22Rv1 (cell line): ENCODE data around the gene RARA.

Experiments used
- H3K27ac ChIP-seq: fragments of 450-650 bp; 2 replicates; pipeline ENCODE4 v1.5.1; 2017
- ZFX ChIP-seq: fragments of 450-650 bp; IDR thresholded peaks from 2 replicates; pipeline ENCODE4 v1.6.1; 2017; ENCODE audit warnings: antibody characterized with exemption, borderline replicate concordance
- TF ChIP-seq, protein P1 (sequence below): fragments of 450-650 bp; IDR thresholded peaks from 2 replicates; pipeline ENCODE4 v1.5.1; 2017; ENCODE audit warnings: mild to moderate bottlenecking

RARA gene

DNA sequence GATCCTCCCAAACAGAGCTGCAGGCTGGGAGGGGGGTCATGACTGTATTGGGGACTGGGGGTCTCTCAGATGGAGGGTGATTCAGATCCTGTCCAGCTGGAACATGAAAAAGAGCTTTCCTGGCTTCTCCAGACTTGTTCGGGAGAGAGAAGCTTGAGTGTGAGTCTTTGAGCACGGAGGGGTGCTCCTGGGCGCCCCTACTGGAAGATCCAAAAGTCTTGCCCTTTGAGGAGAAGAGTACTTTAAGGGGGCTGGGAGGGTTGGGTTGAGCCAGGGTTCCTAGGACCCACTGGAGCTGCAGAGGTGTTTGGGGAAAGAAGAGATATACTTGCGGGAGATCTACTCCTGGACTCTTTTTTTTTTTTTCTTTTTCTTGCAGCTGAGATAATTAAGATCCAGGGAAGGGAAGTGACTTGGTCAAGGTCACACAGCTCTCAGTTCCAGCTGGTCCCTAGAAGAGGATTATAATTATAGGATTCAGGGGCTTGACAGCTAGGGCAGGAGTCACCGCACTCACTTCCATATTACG, 8.4 kb downstream of the RARA start:
- H3K27ac ChIP-seq, result peak overlapping the region; percentile 69
- TF ChIP-seq, protein P1, sequence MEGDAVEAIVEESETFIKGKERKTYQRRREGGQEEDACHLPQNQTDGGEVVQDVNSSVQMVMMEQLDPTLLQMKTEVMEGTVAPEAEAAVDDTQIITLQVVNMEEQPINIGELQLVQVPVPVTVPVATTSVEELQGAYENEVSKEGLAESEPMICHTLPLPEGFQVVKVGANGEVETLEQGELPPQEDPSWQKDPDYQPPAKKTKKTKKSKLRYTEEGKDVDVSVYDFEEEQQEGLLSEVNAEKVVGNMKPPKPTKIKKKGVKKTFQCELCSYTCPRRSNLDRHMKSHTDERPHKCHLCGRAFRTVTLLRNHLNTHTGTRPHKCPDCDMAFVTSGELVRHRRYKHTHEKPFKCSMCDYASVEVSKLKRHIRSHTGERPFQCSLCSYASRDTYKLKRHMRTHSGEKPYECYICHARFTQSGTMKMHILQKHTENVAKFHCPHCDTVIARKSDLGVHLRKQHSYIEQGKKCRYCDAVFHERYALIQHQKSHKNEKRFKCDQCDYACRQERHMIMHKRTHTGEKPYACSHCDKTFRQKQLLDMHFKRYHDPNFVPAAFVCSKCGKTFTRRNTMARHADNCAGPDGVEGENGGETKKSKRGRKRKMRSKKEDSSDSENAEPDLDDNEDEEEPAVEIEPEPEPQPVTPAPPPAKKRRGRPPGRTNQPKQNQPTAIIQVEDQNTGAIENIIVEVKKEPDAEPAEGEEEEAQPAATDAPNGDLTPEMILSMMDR, result peak; percentile 47
- TF ChIP-seq ZFX, result no peak

DNA sequence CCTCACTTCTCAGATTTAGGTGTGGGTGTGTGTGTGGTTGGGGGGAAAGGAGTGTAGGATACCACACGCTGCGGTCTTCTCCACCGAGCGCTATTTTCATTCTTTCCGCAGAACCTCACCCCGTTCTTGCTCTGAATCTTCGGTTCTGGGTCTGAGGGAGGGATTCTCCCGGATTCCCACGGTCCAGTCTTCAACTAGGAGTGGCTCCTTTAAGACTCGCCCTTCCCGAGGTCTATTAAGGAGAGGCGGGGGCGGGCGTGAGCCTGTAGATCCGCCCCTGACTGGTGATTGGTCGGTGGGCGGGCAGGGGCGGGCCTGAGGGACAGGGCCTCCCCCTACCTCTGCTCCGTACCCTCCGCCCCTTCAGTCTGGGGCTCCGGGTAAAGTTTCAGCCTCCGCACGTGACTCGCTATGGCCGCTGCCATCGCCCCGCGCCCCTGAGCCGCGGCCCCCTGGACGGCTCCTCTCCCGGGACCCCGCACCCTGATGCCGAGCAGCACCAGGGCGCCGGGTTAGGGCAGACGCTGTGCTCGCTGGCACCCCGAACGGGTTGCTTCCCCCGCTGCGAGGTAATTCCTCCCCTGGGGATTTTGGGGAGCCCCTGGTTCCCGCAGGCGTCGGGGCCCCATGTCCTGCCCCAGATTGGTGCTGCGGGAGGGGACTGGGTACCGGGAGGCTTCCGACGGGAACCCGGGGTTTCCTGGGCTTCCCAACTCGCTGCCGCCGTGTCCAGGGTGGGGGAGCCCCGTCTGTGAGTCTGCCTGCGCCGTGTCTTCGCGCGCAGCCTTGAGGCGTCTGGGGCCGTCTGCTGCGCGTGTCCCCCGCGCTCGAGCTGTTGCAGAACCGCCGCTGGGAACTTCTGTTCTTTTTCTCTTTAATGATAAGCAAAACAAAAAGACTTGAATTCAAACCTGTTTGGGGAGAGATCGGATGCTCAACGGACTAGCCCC, 9.2 kb downstream of the RARA start:
- peak overlapping the region; percentile 69 for H3K27ac ChIP-seq
- TF ChIP-seq, protein P1, result no peak
- no peak for TF ChIP-seq ZFX

DNA sequence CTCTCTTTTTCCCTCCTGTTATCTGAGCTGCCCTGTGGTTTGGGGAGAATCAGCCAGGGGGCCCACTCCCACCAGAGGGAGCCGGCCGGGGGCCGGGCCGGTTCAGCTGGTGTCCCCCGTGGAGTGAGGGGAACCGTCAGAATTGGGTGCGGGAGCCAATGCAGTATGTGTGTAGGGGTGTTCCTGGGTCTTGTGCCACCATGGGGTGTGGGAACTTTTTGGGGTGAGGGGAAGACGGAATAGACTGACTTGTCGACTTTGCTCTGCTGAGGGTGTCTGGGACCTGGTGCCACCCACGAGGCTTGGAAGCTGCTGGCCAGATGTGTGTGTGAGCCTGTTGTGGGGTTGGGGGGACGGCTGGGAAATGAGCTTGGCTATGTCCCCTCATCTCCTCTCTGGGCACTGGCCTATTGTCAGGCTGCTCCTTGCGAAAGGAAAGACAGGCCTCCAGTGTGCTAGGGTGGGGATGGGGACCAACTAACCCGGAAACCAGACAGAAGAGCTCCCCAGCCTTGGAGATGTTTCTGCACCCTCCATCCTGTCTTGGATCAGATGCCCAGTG, 9.9 kb downstream of the RARA start:
- H3K27ac ChIP-seq, result peak overlapping the region; percentile 69; the same call in 1 of the 2 replicates
- TF ChIP-seq, protein P1, result no peak
- TF ChIP-seq ZFX, result no peak

DNA sequence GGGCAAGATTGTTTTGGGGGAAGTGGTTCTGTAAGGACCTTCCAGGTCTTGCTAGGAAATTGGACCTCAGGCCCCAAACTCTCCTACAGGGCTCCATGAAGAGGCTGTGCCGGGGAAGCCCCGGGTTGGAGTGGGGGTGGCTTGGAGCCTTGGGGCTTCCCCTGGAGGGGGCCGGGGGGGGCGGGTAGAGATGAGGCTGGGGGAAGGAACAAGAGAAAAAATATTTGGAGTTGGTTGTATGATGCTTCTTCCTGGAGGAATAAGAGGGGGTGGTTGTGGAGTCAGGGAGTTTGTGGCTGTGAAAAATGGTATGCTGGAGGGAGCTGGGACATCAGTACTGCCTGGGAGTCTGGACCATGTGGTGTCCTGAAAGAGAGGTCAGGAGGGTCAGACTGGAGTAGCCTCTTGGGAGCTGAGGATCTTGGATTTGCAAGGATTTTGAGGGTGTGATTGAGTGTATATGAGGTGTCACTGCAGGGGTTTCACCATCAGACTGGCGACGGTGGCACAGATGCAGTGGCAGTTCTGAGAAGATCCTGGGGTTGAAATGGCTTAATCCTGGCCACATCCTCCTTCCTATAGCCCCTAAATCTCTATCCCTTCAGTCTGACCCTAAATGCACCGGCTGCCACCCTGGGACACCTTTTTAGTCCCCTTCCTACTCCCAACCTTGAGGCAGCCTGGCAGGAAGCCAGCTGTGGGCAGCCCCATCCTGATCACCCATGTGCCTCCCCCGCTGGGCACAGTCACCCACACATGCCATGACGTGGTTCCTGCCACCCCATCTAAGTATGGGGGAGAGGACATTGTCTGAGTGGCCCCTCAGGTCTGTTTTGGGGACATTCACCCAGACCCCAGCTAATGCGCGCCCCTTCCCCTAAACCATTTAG, 10.9 kb downstream of the RARA start:
- no peak overlapping the region for H3K27ac ChIP-seq
- TF ChIP-seq, protein P1, result no peak
- TF ChIP-seq ZFX, result no peak

DNA sequence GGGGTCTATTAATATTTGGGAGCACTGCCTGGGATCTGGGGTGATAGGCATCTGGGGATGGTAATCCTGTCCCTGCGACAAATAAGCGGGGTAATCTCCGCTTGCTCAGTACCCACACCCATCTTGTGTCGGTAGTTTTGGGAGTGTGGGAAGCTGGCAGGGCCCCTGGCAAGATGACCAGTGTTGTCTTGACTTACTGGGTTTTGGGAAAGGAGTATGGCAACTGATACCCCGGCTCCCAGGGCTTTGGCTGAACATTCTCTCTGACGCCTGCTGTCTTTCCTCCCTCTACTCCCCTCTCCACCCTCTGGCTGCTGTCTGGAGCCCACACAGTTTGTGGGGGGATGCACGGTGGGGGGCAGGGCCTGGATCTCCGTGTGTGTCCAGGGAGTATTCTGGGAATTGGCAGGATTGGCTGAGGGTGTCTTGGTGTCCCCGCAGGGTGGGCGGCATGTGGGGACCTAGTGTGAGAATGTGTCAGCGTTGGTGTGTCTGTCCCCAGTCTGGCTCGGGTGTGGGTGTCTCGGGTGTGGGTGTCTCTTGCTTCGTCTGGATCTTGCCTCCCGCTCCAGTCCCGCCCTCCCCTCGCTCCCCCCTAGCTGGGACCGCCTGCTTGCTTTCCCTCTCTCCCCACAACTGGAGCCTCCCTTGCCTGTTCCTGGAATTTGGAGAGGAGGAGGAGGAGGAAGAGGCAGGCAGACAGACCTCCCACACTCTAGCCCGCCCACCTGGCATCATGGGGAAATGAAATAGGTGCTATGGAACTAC, 12.0 kb downstream of the RARA start:
- no peak overlapping the region for H3K27ac ChIP-seq
- TF ChIP-seq ZFX, result no peak
- TF ChIP-seq, protein P1, result no peak

DNA sequence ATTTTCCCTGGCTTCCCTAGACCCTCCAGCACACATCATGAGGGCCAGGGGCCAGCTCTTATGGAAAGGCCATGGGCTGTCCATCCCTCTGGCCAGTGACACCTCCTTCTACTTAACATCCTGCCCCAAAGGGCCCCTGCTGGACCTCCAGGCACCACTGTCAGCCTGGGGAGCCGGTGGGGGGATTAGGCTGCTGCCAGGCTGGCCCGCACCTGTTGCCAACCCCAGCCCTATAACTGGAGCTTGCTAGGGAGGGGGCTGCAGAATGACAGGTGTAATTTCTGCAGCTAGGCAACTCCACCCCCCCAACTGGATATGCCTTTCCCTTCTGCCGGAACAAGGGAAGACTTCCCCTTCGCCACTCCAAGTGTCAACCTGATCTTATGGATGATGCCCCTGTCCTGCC, 12.5 kb downstream of the RARA start:
- H3K27ac ChIP-seq, result no peak overlapping the region
- TF ChIP-seq, protein P1, result no peak
- TF ChIP-seq ZFX, result no peak
